Measurements from ENCODE around the gene HMCN1.
"Not testable (repeated sequence)": the region's sequence is repeated elsewhere in the genome, so short reads cannot be mapped to it uniquely, and the experiment has no call there.

Gene HMCN1

DNA sequence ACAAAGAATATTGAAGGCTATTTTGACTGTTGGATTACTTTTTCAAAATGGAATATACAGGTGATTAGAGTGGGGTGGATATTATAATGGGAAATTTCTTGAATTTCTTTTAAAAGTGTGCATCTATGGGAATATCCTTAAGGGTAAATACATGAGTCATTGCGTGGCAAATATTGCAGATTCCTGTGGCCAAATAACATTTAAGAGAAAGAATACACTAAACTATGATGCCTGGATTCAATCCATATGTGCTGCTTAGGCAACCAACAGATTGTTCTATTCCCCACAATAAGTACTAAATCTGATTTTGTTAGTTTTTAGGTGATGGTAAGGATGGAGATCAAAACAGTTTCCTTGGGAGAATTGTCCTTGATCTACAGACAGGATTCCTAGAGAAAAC lies 119.5 kb downstream of the HMCN1 start:
- no peak for DNase-seq (ENCODE audit: low read depth, low spot score)

GRCh38 chr1:185856482-185856881 lies 122.3 kb downstream of the HMCN1 start:
- no peak for DNase-seq (ENCODE audit: low read depth, low spot score)

GRCh38 chr1:185857442-185857841 lies 123.3 kb downstream of the HMCN1 start:
- no peak for DNase-seq (ENCODE audit: low read depth, low spot score)

DNA sequence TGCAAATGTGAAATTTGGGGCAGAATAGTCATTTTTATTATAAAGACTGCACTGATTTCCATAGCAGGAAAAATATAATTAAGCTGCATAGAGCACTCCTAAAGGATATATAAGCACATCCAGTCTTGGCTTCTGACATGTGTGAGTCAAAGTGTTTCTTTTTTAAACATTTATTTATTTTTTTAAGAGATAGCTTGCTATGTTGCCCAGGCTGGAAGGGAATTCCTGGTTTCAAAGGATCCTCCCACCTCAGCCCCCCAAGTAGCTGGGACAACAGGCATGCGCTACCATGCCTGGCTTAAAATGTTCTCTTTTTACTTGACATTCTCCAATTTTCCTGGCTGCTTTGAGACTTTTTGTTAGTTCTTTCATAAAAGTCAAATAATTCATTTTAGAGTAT lies 126.1 kb downstream of the HMCN1 start:
- DNase-seq (ENCODE audit: low read depth, low spot score) = no peak

- no peak for DNase-seq (ENCODE audit: low read depth, low spot score)
Observed at GRCh38 chr1:185860859-185861258, 126.7 kb downstream of the HMCN1 start.

- DNase-seq (ENCODE audit: low read depth, low spot score) = no peak
Observed at GRCh38 chr1:185861630-185862029, 127.4 kb downstream of the HMCN1 start.

DNA sequence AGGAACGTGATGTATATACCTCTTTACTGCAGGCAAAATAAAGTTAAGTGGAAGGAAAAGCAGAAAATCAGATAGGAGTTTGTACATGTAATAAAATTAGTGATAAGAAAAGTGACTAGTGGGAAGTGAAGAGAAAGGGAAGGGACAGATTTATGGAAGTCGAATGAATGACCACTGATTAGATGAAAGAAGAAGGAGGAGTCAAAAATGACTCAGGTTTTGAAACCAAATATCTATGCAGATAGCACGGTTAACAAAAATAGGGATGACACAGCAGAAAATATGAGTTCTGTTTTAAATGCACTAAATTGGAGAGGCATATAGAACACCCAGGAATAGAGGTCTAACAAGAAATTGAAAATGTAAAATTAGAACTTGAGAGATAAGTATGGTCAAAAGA lies 128.0 kb downstream of the HMCN1 start:
- no peak for DNase-seq (ENCODE audit: low read depth, low spot score)

- DNase-seq (ENCODE audit: low read depth, low spot score) = no peak
Observed at GRCh38 chr1:185864331-185864730, 130.1 kb downstream of the HMCN1 start.

DNA sequence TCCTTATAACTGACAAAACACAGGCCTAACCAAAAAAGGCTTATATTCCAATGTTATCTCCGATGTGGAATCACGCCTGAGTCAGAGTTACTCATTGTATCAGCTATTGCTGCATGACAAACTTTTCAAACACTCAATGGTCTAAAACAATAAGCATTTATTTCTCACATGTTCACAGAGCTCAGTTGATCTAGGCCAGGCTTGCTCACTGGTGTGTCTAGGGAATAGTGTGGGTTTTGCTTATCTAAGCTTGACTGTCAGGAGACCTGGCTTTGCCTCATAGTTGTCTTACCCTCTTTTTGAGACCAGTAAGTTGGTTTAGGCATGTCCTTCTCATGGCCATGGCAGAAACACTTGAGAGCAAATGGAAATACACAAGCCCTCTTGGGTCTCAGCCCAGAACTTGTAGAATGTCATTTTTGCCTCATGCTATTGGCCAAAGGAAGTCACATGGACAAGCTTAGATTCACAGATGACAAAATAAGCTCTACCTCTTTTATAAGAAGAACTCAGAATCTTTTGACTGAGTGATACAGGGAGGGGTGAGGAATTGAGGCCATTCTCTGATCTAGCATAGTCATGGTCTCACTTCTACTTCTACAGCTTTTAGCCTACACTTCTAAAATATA lies 130.8 kb downstream of the HMCN1 start:
- no peak for DNase-seq (ENCODE audit: low read depth, low spot score)

- no peak for DNase-seq (ENCODE audit: low read depth, low spot score)
Observed at GRCh38 chr1:185869590-185869989, 135.4 kb downstream of the HMCN1 start.

DNA sequence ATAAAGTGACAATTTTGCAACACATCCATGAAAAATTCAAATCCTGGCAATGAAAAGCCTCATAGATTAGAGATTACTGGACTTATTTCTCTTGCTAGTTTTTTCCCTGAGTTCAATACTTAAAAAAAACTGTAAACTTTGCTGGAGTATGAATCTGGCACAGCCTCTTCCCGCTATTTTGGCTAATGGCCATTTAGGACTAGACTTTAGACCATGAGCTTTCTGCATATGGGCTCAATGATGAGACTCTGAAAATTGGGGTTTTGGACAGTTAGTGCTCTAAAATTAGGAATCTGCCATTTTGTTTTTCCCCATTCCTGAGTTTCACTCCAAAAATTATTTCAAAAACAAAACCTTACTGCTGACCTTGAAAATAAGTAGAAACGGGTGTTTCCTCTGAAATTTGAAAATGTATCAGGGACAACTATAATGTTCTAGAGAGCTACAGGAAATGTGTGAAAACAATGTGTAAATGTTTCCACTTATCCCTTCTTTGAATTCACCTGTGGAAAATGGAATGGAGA lies 137.5 kb downstream of the HMCN1 start:
- no peak for DNase-seq (ENCODE audit: low read depth, low spot score)

DNA sequence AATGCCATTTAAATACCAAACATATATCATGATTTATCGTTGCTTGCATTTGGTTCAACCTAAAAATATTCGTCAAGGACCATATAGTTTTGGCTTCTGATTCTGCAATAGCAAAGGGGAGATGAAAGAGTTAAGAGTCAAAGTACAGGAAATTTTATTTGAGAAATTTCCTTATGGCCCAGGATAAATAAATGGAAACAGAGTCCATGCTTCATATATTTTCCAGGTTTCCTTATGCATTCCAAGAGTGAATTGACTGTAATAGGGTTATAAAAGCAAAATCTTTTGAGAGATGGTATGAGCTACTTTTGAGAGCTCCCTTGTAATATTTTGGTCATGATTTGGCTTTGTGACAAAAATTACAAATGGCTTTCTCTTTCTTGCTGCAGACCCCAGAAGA lies 140.1 kb downstream of the HMCN1 start:
- DNase-seq (ENCODE audit: low read depth, low spot score) = no peak

- DNase-seq (ENCODE audit: low read depth, low spot score) = no peak
Observed at GRCh38 chr1:185880330-185880729, 146.1 kb downstream of the HMCN1 start.

GRCh38 chr1:185880779-185881333 lies 146.7 kb downstream of the HMCN1 start:
- DNase-seq (ENCODE audit: low read depth, low spot score) = no peak

GRCh38 chr1:185886046-185886445 lies 151.9 kb downstream of the HMCN1 start:
- DNase-seq (ENCODE audit: low read depth, low spot score) = no peak

- no peak for DNase-seq (ENCODE audit: low read depth, low spot score)
Observed at GRCh38 chr1:185886671-185887070, 152.5 kb downstream of the HMCN1 start.

- not testable (repeated sequence) for DNase-seq (ENCODE audit: low read depth, low spot score)
Observed at GRCh38 chr1:185892831-185893403, 158.7 kb downstream of the HMCN1 start.

DNA sequence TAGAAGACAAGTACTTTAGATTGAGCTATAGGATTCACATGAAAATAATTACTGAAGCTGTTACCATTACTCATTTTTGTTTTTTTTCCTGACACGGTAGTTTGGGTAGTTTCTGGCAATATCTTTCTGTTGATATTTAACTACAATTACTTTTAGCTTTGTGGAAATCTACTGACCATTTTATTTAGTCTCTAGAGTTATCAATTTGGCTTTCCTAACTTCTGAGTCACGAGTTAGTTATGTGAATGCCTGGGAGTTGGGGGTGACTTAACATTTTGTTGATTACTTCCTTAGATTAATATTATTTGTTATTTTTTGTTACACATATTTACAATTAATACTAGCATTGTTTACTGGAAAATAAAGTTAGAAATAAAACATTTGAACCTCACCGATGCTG lies 160.6 kb downstream of the HMCN1 start:
- DNase-seq (ENCODE audit: low read depth, low spot score) = no peak

GRCh38 chr1:185895208-185895900 lies 161.2 kb downstream of the HMCN1 start:
- DNase-seq (ENCODE audit: low read depth, low spot score) = no peak

- DNase-seq (ENCODE audit: low read depth, low spot score) = no peak
Observed at GRCh38 chr1:185896863-185897262, 162.7 kb downstream of the HMCN1 start.

DNA sequence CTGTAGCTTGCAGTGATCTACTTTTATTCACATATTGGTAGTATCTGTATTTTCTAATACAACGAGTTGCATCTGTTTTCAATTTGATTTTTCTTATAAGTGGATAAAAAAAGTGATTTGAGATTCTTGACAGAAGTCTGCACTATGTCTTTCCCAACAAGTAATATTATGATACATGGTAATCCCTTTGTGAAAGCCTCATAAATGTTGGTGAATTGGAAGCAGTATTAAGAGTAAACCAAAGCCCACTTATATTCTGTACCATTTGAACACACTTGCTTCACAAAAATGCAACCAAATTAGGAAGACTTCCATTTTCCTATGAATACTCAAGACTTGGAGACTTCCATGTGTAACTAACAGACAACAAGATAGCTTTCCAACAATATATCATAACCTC lies 172.0 kb downstream of the HMCN1 start:
- DNase-seq (ENCODE audit: low read depth, low spot score) = no peak

DNA sequence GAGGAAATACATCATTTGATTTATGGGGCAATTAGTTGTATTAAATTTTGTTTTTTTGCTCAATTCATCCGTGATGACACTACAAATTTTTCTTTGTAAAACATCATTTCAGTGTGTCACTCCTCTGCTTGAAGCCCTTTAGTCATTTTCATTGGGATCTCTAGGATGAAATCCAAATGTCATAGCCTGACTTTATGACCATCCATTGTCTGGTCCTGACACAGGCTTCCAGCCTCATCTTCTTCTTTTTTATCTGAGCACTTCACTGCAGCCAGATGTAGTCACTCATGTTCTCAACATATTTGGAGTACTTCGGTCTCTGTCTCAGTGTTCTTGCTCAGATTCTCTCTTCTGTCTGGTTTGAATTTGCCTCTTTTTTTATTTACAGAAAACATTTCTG lies 173.1 kb downstream of the HMCN1 start:
- DNase-seq (ENCODE audit: low read depth, low spot score) = no peak

DNA sequence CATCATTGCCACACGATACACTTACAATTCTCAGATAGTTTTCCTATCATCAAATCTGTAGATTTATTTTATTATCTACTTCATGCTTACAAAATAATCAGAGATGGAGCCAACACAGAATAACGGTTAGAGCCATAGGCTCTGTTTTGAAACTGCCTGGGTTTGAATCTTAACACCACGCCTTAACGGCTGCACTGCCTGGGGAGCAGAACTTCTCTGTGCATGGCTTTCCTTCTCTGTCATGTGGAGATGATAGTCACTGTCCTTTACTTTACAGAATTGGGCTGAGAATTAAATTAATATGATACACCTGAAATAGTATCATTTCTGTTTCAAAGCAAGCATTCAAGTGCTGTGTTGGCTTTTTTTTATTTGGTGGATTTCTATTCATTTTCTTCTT lies 177.8 kb downstream of the HMCN1 start:
- DNase-seq (ENCODE audit: low read depth, low spot score) = no peak
